ENCODE measurements around the gene NELL1.

The NELL1 gene

DNA sequence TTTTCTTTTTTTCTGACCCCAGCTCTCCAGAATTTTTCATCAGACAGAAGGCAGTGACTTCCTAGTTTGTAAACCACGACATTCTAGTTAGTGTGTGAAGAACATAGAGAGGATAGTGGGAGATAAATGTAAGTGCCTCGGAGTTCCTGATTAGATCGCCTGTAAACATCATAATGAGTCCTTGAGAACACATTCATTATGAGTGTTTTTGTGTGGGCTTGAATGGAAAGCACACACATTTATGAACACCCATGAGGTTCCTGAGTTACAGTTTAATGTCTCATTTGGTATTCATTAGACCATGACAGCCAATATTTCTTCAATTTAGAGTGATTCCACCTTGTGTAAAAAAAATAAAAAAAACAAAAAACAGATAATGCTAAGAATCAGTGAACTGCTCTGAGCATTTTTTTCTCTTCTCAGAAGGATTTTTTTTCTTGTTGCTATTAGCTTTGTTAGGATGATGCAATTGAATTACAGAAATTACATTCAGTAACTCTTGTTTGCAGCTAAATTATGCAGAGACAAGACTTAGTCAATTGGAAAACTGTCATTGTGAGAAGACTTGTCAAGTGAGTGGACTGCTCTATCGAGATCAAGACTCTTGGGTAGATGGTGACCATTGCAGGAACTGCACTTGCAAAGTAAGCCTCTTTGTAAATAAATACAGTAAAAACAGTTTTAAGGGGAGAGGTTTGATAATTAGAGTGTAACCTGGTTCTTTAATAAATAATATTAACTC lies 257.6 kb downstream of the NELL1 start:
- Mint-ChIP-seq H3K4me1 (no peaks in the 10 kb centered on the region), H3K36me3 (no peaks in the 10 kb centered on the region), H3K27ac (no peak overlapping the region), H3K4me3 (no peak overlapping the region), H3K9me3 (no peaks in the 10 kb centered on the region), H3K27me3 (no peaks in the 10 kb centered on the region)

DNA sequence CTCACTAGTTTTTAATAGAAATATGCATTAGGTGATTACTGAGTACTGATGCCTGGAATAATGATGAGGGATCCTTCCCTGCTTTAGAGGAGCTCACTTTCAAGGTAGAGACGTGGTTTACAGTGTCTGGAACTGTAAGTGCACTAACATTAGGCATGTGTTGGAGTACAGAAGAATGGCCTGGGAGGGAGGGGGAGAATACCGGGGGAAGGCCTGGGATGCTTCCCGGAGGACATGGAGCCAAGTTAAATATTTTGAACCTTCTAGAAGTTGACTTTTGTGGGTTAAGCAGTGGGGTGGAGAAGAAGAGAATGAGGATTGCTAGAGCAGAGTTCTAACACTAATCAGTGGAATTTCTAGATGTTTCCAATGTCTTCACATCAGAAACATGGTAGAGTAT lies 261.6 kb downstream of the NELL1 start:
- Mint-ChIP-seq H3K36me3 (no peaks in the 10 kb centered on the region), H3K4me3 (no peak overlapping the region), H3K4me1 (no peaks in the 10 kb centered on the region), H3K27ac (no peak overlapping the region), H3K9me3 (no peaks in the 10 kb centered on the region), H3K27me3 (no peaks in the 10 kb centered on the region)

DNA sequence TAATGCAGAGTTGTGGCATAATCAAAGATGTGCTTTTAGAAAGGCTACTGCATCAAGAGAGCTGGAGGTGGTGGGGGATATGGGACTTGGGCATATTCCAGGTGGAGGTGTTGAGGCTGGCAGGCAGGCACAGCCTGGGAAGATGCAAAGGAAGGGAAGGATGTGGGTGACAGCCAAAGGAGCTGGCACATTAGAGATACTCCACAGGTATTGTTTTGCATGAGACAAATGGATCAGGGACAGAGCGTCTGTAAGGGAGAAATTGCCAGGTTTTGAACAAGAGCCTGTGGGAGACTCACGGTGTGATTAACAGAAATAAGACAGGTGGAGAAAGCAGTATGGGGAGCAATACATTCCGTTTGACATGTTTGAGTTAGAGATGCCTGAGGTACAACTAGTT lies 263.7 kb downstream of the NELL1 start:
- Mint-ChIP-seq H3K4me3 (no peak overlapping the region), H3K27me3 (no peaks in the 10 kb centered on the region), H3K27ac (no peak overlapping the region), H3K9me3 (no peaks in the 10 kb centered on the region), H3K36me3 (no peaks in the 10 kb centered on the region), H3K4me1 (no peaks in the 10 kb centered on the region)

DNA sequence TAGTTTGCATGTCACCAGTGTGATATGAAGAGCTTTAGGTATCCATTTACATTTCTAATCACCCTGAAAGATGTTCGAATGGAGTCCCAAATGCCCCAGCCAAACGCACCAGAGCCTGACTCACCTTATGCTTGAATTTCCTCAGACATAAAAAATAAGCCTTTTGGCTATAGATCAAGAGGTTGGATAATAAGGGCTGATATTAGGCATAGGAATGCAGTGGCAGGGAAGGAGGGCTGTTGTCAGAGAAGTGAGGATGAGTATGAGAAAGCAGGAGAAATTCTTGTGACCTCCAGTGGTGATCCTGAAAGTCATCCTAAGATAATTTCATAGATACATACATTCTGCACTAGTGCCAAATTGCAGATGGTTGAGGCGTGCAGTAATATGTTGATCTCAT lies 264.6 kb downstream of the NELL1 start:
- H3K36me3 Mint-ChIP-seq = no peaks in the 10 kb centered on the region
- H3K27me3 Mint-ChIP-seq = no peaks in the 10 kb centered on the region
- no peaks in the 10 kb centered on the region for H3K4me1 Mint-ChIP-seq
- no peak overlapping the region for H3K4me3 Mint-ChIP-seq
- no peak overlapping the region for H3K27ac Mint-ChIP-seq
- no peaks in the 10 kb centered on the region for H3K9me3 Mint-ChIP-seq

DNA sequence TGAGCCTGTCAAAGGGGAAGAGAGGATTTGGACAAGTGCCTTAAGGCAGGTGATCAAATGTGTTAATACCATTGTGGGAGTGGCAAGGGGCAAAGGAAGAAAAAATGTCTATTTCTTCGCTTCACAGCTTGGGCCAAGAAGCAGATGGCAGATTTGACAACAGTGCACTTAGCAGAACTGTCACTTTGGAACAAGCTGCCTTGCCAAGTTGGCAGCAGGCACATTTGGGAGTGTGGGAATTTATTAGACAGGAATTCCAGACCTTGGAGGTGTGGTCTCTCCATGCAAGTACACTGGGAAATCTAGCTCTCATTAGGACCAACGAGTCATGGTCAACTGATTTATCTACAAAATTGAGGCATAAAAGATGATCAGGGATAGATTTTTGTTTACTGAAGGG lies 265.1 kb downstream of the NELL1 start:
- no peaks in the 10 kb centered on the region for H3K9me3 Mint-ChIP-seq
- no peak overlapping the region for H3K4me3 Mint-ChIP-seq
- H3K36me3 Mint-ChIP-seq = no peaks in the 10 kb centered on the region
- no peaks in the 10 kb centered on the region for H3K4me1 Mint-ChIP-seq
- H3K27me3 Mint-ChIP-seq = no peaks in the 10 kb centered on the region
- no peak overlapping the region for H3K27ac Mint-ChIP-seq

DNA sequence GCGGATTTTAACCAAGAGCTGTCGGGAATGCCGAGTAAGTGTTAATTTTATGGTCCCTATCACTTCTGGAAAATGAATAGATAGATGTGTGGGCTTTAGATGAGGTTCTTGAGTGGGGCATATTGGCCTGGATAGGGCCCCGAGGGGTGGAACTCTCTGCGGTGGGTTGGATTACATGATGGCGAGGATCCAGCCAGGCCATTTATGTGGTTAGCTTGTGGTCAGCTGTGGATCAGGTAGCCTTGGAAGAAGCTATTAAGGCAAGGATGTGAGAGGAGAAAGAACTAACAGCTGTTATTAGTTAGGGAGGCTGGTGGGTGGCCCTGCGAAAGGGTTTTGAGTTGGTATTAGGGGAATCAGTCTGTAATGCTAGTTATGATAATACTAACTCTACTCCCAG lies 268.4 kb downstream of the NELL1 start:
- Mint-ChIP-seq H3K27ac (no peak overlapping the region), H3K4me1 (no peaks in the 10 kb centered on the region), H3K27me3 (no peaks in the 10 kb centered on the region), H3K9me3 (no peaks in the 10 kb centered on the region), H3K4me3 (no peak overlapping the region), H3K36me3 (no peaks in the 10 kb centered on the region)

DNA sequence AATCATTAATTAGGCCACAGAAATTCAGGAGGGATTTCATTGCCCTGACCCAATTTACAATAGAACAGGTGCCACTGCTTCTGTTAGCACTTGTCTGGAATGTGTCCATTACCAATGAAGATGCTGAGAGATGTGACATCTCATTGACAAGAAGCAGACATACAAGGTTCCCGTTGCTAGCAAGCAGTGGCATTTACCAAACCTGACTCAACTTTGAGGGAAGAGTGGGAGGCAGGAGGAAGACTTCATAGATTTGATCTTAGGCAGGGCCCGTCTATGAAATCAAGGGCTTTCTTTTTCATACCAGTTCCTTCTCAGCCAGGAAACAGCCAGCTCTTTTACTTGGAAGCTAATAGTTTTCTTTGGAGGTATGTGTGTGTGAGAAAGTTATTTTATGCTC lies 280.2 kb downstream of the NELL1 start:
- H3K36me3 Mint-ChIP-seq = no peaks in the 10 kb centered on the region
- no peaks in the 10 kb centered on the region for H3K9me3 Mint-ChIP-seq
- H3K4me3 Mint-ChIP-seq = no peak overlapping the region
- H3K27ac Mint-ChIP-seq = no peak overlapping the region
- no peaks in the 10 kb centered on the region for H3K4me1 Mint-ChIP-seq
- peaks cover 2% of the 10 kb centered on the region for H3K27me3 Mint-ChIP-seq

DNA sequence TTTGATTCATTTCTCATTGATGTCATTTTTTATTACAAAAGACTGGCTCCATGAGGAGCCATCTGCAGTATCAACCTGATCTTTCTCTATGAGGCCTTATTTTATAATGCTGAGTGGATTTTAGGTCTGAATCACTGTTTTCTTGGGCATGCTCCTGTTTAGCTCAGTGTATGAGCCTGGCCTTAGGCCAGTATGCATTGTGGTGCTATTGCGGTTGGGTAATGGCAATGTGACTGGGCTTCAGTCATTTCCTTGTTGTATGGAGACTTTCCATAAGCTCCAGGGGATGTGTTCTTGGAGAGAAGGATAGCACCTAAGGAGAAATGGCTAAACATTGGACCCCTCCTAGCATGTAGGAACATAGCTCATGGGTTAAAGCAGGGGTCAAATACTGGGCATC lies 293.2 kb downstream of the NELL1 start:
- Mint-ChIP-seq H3K27ac (no peak overlapping the region), H3K36me3 (no peaks in the 10 kb centered on the region), H3K4me3 (no peak overlapping the region), H3K27me3 (no peaks in the 10 kb centered on the region), H3K9me3 (no peaks in the 10 kb centered on the region), H3K4me1 (no peaks in the 10 kb centered on the region)

DNA sequence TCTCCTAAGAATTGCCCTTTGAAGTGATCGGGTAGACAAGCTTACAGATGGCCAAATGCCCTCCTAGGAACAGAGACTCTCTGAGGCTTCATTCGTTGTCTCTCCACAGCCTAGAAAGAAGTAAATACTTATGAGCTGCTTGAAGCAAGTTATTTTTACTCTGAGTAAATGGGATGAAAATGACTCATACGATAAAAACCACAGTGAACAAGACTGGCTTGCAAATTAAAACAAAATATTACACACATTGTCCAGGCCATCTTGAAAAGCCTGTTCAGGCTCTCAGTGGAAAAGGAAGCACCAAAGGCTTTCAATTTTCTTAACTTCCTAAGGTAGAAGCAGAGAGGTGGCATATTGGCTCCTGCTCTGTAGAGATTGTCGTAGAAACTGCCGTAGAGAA lies 294.2 kb downstream of the NELL1 start:
- Mint-ChIP-seq H3K4me1 (no peaks in the 10 kb centered on the region), H3K36me3 (no peaks in the 10 kb centered on the region), H3K9me3 (peaks cover 4% of the 10 kb centered on the region), H3K4me3 (no peak overlapping the region), H3K27me3 (no peaks in the 10 kb centered on the region), H3K27ac (no peak overlapping the region)

DNA sequence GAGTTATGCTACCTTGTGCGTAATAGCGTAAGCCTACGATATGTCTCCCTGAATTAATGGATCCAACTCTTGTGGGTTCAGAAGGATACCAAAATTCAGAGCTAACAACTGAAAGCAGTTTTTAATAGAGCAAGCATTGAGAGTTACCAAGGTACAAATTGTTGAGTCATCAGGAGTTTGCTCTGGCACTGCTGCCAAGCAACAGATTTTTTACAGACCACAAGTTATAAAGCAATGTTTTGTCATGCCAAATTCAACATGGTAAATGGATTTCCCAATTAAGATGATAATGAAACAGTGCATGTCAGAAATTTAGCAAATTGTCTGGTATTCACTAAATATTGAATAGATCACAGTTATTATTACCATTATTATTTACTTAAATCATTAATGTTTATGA lies 295.6 kb downstream of the NELL1 start:
- Mint-ChIP-seq H3K27ac (no peak overlapping the region), H3K27me3 (no peaks in the 10 kb centered on the region), H3K4me1 (no peaks in the 10 kb centered on the region), H3K4me3 (no peak overlapping the region), H3K9me3 (peaks cover 4% of the 10 kb centered on the region), H3K36me3 (no peaks in the 10 kb centered on the region)

DNA sequence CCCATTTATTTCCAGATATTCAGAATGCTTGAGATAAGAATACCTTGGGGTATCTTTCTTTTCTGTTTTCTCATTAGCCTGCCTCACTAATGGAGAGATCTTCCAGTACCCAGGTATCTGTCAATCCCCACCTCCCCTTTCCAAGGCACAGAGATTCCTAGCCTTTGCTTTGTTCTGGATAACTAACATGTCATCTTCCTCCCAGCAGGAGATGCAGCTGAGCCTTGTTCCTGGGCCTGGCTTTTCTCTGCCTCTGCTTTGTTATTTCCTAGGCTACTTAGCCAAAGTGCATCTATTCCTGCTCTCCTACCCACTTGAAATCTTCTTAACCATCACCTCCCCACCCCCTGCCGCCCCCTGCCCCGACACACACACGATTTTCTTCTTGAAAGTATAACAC lies 297.1 kb downstream of the NELL1 start:
- H3K4me3 Mint-ChIP-seq = no peak overlapping the region
- no peak overlapping the region for H3K27ac Mint-ChIP-seq
- H3K4me1 Mint-ChIP-seq = no peaks in the 10 kb centered on the region
- H3K9me3 Mint-ChIP-seq = peaks cover 4% of the 10 kb centered on the region
- H3K36me3 Mint-ChIP-seq = no peaks in the 10 kb centered on the region
- H3K27me3 Mint-ChIP-seq = no peaks in the 10 kb centered on the region

DNA sequence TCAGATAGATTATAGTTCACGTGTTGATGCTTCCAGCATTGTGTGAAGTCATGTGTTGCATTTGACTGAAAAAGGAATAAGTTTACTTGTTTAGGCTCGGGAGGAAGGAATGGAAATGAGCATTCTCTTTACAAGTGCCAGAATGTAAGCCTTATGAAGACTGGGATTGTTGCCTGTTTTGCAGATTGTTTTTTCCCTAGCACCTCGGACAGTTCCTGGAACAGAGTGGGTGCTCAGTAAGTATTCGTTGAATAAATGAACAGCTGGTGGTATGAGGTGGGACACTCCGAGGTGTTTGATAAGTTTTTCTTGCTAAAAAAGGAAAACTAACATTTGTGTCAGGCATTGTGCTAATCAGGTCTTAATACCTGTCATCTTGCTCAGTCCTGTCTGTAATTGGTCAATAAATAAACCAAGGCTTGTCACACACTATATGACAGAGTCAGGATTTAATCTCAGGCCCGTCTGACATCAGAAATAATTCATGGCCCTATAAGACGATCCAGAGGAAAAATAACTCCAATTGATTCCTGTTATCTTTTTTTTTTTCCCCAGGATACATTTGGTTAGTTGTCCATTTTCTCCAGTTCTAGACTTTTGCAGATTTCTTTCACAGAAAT lies 304.7 kb downstream of the NELL1 start:
- peaks cover 1% of the 10 kb centered on the region for H3K27me3 Mint-ChIP-seq

DNA sequence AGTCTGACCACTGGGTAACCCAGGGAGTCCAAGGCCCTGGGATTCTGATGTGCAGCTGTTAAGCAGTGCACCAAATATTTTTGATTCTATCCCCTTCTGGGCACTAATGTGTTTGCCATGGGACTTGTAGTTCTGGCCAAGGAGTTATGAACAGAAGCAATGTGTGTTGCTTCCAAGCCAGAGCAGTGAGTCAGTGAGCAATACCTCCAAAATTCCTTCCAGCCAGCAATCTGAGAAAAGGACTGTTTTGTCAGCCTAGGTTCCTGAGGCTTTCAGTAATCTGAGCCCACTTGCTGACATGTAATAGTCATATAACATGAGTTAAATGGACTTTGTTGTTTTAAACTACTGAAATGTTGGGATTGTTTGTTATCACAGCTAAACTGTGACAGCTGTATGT lies 311.4 kb downstream of the NELL1 start:
- Mint-ChIP-seq H3K27ac (no peak overlapping the region), H3K9me3 (peaks cover 13% of the 10 kb centered on the region), H3K4me1 (no peaks in the 10 kb centered on the region), H3K27me3 (peaks cover 1% of the 10 kb centered on the region), H3K4me3 (no peak overlapping the region), H3K36me3 (no peaks in the 10 kb centered on the region)

More for the DNA sequence above, 304.7 kb downstream of the NELL1 start:
- Mint-ChIP-seq H3K9me3 (peaks cover 4% of the 10 kb centered on the region), H3K27ac (no peak overlapping the region), H3K36me3 (no peaks in the 10 kb centered on the region), H3K4me1 (no peaks in the 10 kb centered on the region), H3K4me3 (no peak overlapping the region)

DNA sequence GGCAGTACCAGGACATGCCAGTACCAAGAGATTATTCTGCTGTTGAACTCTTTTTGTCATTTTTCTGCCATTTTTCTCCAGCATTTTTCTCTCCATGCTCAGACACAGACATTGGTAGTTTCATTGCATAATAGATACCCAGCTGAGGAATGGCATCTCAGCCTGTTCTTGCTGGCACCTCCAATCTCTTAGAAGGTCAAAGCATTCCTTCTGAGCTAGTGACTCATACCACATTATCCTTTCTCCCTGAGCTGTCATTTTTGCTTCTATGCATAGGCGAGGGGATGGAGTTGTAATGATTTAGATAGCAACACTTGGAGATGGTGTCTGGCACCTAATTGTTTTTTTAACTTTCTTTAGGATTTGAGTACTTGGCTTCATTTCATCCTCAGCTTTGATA lies 321.1 kb downstream of the NELL1 start:
- Mint-ChIP-seq H3K36me3 (no peaks in the 10 kb centered on the region), H3K4me1 (no peaks in the 10 kb centered on the region), H3K4me3 (no peak overlapping the region), H3K27ac (no peak overlapping the region), H3K27me3 (no peaks in the 10 kb centered on the region), H3K9me3 (peaks cover 5% of the 10 kb centered on the region)

DNA sequence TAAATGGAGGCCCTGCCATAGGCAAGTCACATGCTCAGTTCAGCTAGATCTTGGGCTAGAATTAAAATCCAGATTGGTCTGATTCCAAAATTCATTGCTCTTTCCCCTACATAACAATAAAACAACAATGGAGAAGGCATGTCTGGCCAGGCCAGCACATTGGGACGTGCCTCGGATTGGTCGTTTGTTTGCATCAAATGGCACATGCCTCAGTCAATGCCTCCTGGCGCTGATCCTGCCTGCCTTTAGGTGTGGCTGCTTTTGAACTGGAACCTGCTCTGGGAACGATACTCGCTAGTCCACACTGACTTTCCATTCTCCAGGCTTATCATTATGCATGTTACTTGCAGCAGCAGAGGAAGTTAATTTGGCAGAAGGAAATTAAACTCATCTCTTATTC lies 322.1 kb downstream of the NELL1 start:
- H3K4me1 Mint-ChIP-seq = no peaks in the 10 kb centered on the region
- no peaks in the 10 kb centered on the region for H3K27me3 Mint-ChIP-seq
- H3K4me3 Mint-ChIP-seq = no peak overlapping the region
- H3K27ac Mint-ChIP-seq = no peak overlapping the region
- H3K9me3 Mint-ChIP-seq = peaks cover 5% of the 10 kb centered on the region
- no peaks in the 10 kb centered on the region for H3K36me3 Mint-ChIP-seq

DNA sequence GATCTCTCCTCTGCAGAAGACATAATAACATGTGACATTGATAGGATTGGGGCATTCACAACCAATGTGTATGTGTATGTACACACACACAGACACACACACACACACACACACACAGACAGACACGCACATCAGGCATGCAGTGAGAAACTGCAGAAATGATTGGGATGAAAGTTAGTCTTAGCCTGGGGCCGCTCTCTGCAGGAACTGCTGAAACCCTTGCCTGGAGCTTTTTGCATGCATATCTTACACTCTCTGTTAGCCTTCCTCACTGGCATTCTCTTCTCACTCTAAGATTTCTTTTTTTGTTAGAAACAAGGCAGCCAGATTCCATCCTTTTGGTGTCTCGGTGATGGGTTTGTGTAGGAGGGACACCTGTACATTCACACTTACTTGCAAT lies 337.9 kb downstream of the NELL1 start:
- Mint-ChIP-seq H3K9me3 (peaks cover 7% of the 10 kb centered on the region), H3K27me3 (no peaks in the 10 kb centered on the region), H3K36me3 (no peaks in the 10 kb centered on the region), H3K4me1 (no peaks in the 10 kb centered on the region), H3K27ac (no peak overlapping the region), H3K4me3 (no peak overlapping the region)

DNA sequence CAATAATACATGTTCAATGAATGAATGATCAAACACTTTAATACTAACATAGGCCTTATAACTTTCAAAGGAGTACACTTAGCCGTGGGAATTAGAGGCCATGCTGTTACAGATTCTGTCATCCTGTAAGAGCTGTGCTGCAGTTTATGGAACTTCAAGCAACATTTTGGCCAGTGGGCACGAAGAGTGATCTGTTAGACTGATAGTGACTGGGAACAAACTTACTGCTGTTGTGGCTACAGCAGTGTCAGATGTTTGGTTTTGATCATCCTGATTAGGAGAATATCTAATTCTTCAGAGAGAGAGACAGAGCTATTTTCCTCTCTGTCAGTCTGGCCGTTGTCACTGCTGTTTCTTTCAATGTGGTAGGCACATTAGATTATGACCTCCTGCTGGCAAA lies 348.9 kb downstream of the NELL1 start:
- Mint-ChIP-seq H3K4me1 (no peaks in the 10 kb centered on the region), H3K27me3 (no peaks in the 10 kb centered on the region), H3K27ac (no peak overlapping the region), H3K36me3 (no peaks in the 10 kb centered on the region), H3K4me3 (no peak overlapping the region), H3K9me3 (no peaks in the 10 kb centered on the region)

Measured in activated naive CD4-positive, alpha-beta T cell treated with anti-CD3 and anti-CD28 coated beads, Interleukin-2, amount 50 U/mL, for 24 hours (primary cell).